Lower leg skin (tissue), 4 donors: ENCODE data around the gene NFIB. TPM values are rescaled to one million over a fixed set of nuclear protein-coding genes. Genes with fewer than 3 reads are reported as not detected.

Source experiments
- DNase-seq, 2 donors: peaks; one replicate each; pipeline ENCODE4 v3.0.0-alpha.2; 2019; ENCODE audit warnings: low spot score in 2 of 2
- H3K4me3 ChIP-seq: fragments of 200-600 bp; sonication (generic); 2 replicates; pipeline ENCODE4 v1.5.1; 2017; ENCODE audit warnings: mild to moderate bottlenecking, low read depth; ENCODE audit not compliant: poor library complexity, severe bottlenecking
- CTCF ChIP-seq, 3 donors: fragments of 450-650 bp; IDR thresholded peaks; one replicate each; pipeline ENCODE4 v1.5.1; 2016; ENCODE audit warnings: antibody characterized with exemption in 3 of 3, mild to moderate bottlenecking in 3 of 3, moderate library complexity in 2 of 3
- POLR2A ChIP-seq, 2 donors: fragments of 450-650 bp; IDR thresholded peaks; one replicate each; pipeline ENCODE4 v1.6.1; 2016 to 2017; ENCODE audit warnings: antibody characterized with exemption in 2 of 2, mild to moderate bottlenecking in 1 of 2, moderate library complexity in 1 of 2
- WGBS, 2 donors: methylation state at CpG; one replicate each; pipeline ENCODE4 v1.1.5; 2018; 5-methylcytosine and 5-hydroxymethylcytosine counted together
- intact Hi-C: fragments of 100-400 bp; cut with DNase I; formaldehyde crosslinking; loops from one replicate; pipeline ENCODE4 v1.15.0; 2023; ENCODE audit warnings: low total_unique reads
- total RNA-seq, 4 donors: library from RNA; depleted of rRNA; stranded (reverse); fragments of >200 nt; gene quantifications; one replicate each; pipeline ENCODE4 v1.1.0, GENCODE V29; 2016

Gene NFIB
- total RNA-seq, 4 donors from 2014 or later, result 68.2 to 145 (median 78.6) TPM

- no peak overlapping the region for H3K4me3 ChIP-seq
- intact Hi-C loops, result no loop called here
- WGBS, 2 donors, result 4 to 7% methylated on average over 9 of the region's 9 CpGs
- TF ChIP-seq CTCF (IDR thresholded peaks at IDR 0.05), result no peak
- no peak for TF ChIP-seq POLR2A (IDR thresholded peaks at IDR 0.05)
- no peak for DNase-seq
These were observed 7.7 kb upstream of the NFIB start for GRCh38 chr9:14321517-14322130.

GRCh38 chr9:14320271-14321181 lies 6.6 kb upstream of the NFIB start:
- intact Hi-C loops, result no loop called here
- no peak overlapping the region for H3K4me3 ChIP-seq
- WGBS, 2 donors, result 9 to 15% methylated on average over 14 of the region's 14 CpGs
- DNase-seq, result no peak
- TF ChIP-seq CTCF (IDR thresholded peaks at IDR 0.05) (no peak), POLR2A (IDR thresholded peaks at IDR 0.05) (no peak)

- intact Hi-C loops, result no loop called here
- TF ChIP-seq POLR2A (IDR thresholded peaks at IDR 0.05) (no peak), CTCF (IDR thresholded peaks at IDR 0.05) (no peak)
- no peak for DNase-seq
- no peak overlapping the region for H3K4me3 ChIP-seq
- 13 to 22% methylated on average over 4 of the region's 4 CpGs for WGBS, 2 donors
These were observed 5.1 kb upstream of the NFIB start for GRCh38 chr9:14318934-14319580.

- WGBS, 2 donors, result 14 to 18% methylated on average over 2 of the region's 2 CpGs
- intact Hi-C loops, result no loop called here
- no peak for TF ChIP-seq POLR2A (IDR thresholded peaks at IDR 0.05)
- no peak for TF ChIP-seq CTCF (IDR thresholded peaks at IDR 0.05)
- no peak overlapping the region for H3K4me3 ChIP-seq
- no peak for DNase-seq
These were observed 4.4 kb upstream of the NFIB start for GRCh38 chr9:14318361-14318760.

GRCh38 chr9:14317667-14318320 lies 3.9 kb upstream of the NFIB start:
- H3K4me3 ChIP-seq, result no peak overlapping the region
- DNase-seq, result no peak
- TF ChIP-seq CTCF (IDR thresholded peaks at IDR 0.05) (no peak), POLR2A (IDR thresholded peaks at IDR 0.05) (no peak)
- intact Hi-C loops, result no loop called here
- WGBS, 2 donors, result 16 to 25% methylated on average over 4 of the region's 4 CpGs
